Measurements from ENCODE around the gene MANBA.
"Not testable (repeated sequence)": the region's sequence is repeated elsewhere in the genome, so short reads cannot be mapped to it uniquely, and the experiment has no call there.

Gene MANBA

DNA sequence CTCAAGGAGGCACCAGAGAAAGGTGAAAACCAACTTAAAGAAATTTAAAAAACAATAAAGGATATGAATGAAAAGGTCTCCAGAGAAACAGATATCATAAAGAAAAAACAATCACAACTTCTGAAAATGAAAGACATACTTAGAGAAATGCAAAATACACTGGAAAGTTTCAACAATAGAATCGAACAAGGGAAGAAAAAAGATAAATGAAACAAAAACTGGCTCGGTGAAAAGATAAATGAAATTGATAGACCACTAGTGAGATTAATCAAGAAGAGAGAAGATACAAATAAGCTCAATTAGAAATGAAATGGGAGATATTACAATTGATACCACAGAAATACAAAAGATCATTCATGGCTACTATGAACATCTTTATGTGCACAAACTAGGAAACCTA is 22.0 kb downstream of the MANBA start:
- H3K4me1 Mint-ChIP-seq = peaks cover 37% of the 10 kb centered on the region

DNA sequence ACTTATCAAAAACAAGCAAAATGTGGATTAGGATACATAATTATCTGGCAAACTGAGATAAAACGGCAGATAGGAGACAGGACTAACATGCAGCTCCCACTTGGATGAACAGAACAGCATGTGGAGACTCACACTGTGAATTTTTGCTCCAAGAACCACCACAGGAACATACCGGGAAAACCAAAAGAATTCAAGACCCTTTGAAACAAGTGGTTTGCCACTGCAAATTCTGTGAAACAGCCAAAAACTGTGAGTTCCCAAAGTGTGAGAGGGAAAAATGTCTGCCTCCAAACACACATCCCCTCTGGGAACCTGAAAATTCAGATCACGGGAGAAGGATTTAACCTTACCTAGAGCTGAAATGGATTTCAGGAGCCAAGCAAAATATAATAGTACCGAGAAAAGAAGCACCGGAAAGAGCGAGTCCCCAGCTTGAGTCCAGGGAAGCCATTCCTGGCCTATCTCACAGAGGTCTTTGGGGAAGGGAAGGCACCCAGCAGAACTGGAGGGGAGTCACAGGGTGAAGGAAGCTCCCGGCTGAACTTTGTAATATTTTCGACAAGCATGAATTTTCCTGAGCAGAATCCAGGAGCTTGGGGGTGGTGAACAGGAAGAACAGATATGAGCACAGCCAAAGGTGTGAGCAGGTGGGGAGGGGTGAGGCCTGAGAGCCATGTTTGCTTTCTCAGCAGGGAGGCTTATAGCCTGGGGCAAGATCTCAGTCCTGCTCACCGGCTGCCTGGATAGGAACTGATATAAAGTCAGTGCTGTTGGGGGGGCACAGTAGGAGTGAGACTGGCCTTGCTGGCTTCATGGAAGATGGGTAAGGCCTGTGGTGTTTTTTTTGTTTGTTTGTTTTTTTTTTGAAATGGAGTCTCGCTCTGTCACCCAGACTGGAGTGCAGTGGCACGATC is 23.9 kb downstream of the MANBA start:
- peaks cover 35% of the 10 kb centered on the region for H3K36me3 Mint-ChIP-seq
- peaks cover 26% of the 10 kb centered on the region for H3K9me3 Mint-ChIP-seq
- no peak overlapping the region for H3K4me3 Mint-ChIP-seq
- H3K27me3 Mint-ChIP-seq = no peaks in the 10 kb centered on the region
- H3K27ac Mint-ChIP-seq = no peak overlapping the region
- peaks cover 37% of the 10 kb centered on the region for H3K4me1 Mint-ChIP-seq

More for the DNA sequence above, 22.0 kb downstream of the MANBA start:
- not testable (repeated sequence) for H3K27me3 Mint-ChIP-seq, H3K27ac Mint-ChIP-seq, H3K4me3 Mint-ChIP-seq
- peaks cover 17% of the 10 kb centered on the region for H3K9me3 Mint-ChIP-seq
- peaks cover 32% of the 10 kb centered on the region for H3K36me3 Mint-ChIP-seq

DNA sequence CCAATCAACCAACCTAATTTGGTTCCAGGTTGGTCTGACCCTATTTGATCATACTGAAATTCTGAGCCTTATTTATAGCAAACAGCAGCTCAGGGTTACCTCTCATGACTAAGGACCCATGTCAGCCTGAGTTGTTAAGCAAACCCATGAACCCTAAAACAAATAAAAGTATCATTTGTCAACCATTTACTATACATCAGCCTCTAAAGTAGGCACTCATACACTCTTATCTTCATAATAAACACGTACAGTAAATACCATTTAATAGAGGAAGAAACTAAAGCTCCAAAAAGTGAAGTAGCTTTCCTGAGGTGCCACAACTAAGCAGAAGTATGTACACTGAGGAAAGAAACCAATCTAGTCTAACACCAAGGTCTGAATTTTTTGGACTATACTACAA is 25.2 kb downstream of the MANBA start:
- no peak overlapping the region for H3K27ac Mint-ChIP-seq
- no peaks in the 10 kb centered on the region for H3K27me3 Mint-ChIP-seq
- peaks cover 26% of the 10 kb centered on the region for H3K9me3 Mint-ChIP-seq
- peaks cover 39% of the 10 kb centered on the region for H3K36me3 Mint-ChIP-seq
- no peak overlapping the region for H3K4me3 Mint-ChIP-seq
- H3K4me1 Mint-ChIP-seq = peaks cover 33% of the 10 kb centered on the region

DNA sequence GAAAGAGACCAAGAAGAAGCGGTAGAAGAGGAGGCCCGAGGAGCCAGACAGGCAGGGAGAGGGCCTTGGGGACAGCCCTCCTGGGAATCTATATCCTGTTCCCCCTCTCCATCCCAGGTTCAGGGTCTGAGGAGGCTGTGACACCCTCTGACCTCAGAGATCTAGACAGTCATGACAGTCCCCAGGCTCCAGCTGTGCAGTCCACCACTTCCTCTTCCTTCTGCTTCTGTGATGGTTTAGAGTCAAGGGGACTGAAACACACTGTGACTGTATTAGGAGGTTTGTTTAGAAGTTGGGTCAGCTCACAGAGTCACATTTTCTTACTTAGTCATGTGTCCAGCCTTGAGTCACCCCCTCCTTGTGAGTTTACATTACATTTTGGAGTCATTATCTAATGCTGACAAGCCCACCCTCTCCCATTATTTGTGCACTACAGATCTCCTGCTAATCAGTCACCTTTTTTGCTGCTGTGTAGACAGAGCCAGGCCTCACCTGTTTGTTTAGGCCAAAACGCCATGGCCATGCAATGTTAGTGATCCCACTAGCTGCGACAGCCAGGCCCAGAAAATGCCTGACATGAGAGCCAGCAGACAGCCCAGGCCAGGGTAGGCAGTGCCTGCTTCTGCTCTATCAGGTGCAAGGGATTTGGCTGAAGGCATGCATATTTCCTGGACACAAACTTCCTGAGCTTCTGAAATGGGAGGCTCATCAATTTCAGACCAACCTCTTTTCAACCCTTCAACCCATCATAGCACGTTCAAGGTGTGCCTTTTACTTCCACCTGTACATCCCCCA is 26.0 kb downstream of the MANBA start:
- Mint-ChIP-seq H3K4me1 (peaks cover 33% of the 10 kb centered on the region), H3K27me3 (no peaks in the 10 kb centered on the region), H3K4me3 (no peak overlapping the region), H3K36me3 (peaks cover 41% of the 10 kb centered on the region), H3K9me3 (peaks cover 25% of the 10 kb centered on the region), H3K27ac (no peak overlapping the region)

DNA sequence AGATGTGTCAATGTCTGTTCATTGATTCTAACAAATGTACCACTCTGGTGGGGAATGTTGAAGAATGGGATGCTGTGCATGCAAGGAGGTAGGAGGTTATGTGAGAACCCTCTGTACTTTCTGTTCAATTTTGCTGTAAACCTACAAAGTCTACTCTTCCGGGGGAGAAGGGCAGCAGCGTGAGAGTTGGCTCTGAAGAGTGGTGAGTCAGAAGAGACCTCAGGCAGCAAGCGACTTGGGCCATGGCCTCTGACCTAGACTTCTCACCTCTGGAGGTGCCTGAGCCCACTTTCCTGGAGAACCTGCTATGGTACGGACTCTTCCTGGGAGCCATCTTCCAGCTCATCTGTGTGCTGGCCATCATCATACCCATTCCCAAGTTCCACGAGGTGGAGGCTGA is 26.7 kb downstream of the MANBA start:
- Mint-ChIP-seq H3K36me3 (peaks cover 44% of the 10 kb centered on the region), H3K4me3 (no peak overlapping the region)

DNA sequence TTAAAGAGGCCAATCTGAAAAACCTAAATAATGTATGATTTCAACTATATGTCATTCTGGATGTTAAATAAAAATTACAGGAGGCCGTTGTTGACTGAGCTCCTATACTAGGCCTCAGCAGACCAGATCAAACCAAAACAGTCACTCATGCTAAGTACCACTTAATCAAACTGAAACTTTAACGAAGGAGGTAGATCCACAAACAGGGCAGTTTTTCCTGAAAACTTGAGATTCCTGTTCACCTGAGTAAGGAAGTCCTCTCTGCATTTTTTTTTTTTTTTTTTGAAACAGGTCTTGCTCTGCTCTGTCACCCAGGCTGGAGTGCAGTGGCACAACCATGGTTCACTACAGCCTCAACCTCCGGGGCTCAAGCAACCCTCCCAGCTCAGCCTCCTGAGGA is 27.7 kb downstream of the MANBA start:
- Mint-ChIP-seq H3K27ac (no peak overlapping the region), H3K9me3 (peaks cover 13% of the 10 kb centered on the region), H3K4me3 (no peak overlapping the region), H3K27me3 (no peaks in the 10 kb centered on the region), H3K36me3 (peaks cover 40% of the 10 kb centered on the region), H3K4me1 (peaks cover 33% of the 10 kb centered on the region)

More for the DNA sequence above, 26.7 kb downstream of the MANBA start:
- Mint-ChIP-seq H3K27me3 (no peaks in the 10 kb centered on the region), H3K27ac (no peak overlapping the region), H3K4me1 (peaks cover 39% of the 10 kb centered on the region), H3K9me3 (peaks cover 18% of the 10 kb centered on the region)

DNA sequence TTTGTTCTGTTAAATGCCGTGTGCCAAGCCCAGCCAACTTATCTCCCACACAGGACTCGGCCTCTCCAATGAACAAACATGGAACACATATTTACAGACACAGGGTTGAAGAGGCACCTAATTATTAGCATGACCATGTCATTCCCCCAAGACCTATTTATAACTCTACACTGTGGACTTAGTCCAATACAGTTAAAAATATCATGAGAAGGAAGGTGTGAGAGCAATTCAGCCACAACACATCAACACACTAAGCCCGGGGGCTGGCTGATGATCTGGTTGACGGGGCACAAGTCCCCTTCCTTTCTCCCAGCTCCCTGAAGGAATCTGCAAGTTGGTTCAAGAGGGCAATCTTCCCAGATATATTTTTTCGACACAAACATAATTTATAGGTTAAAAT is 28.1 kb downstream of the MANBA start:
- Mint-ChIP-seq H3K4me1 (peaks cover 33% of the 10 kb centered on the region), H3K27ac (no peak overlapping the region), H3K27me3 (no peaks in the 10 kb centered on the region)

DNA sequence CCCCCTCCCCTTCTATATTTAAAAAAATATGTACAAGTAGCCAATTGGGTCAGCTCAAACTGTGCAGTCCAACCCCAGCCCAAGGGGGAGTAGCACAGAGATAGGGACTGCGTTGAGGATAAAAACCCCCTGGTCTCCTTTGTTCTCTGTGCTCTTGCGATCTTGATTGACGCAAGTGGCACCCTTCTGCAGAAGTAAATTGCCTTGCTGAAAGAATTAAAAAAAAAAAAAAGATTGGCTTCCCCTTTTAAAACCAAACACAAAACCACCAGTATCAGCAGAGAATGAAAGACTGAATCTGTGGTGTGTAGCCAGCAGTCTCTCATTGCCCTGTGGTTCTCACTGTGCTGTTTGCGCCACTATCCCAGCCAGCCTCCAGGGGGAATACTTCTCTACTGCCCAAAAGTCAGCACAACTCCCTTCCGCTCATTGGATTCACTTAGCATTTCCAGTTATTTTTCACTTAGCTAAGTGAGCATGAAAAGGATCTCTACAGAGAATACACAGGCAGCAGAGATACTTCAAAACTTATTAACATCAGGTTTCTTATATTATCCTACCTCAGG is 29.7 kb downstream of the MANBA start:
- Mint-ChIP-seq H3K4me1 (peaks cover 26% of the 10 kb centered on the region), H3K9me3 (peaks cover 13% of the 10 kb centered on the region), H3K27ac (no peak overlapping the region), H3K27me3 (no peaks in the 10 kb centered on the region), H3K36me3 (peaks cover 43% of the 10 kb centered on the region), H3K4me3 (no peak overlapping the region)

More for the DNA sequence above, 28.1 kb downstream of the MANBA start:
- no peak overlapping the region for H3K4me3 Mint-ChIP-seq
- peaks cover 13% of the 10 kb centered on the region for H3K9me3 Mint-ChIP-seq
- H3K36me3 Mint-ChIP-seq = peaks cover 40% of the 10 kb centered on the region

DNA sequence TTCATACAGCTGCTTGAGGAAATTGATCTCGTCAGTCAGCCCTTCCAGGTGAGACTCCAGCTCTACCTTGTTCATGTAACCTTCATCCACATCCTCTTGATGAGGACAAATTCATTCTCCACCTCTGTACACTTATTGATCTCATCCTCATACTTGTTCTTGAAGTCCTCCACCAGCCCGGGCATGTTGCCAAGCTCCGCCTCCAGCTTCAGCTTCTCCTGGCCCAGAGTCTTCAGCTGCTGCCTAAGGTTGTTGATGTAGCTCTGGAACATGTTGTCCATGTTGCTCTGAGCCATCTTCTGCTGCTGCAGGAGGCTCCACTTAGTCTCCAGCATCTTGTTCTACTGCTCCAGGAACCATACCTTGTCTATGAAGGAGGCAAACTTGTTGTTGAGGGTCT is 31.3 kb downstream of the MANBA start:
- H3K27ac Mint-ChIP-seq, H3K27me3 Mint-ChIP-seq, H3K4me3 Mint-ChIP-seq: not testable (repeated sequence)
- H3K4me1 Mint-ChIP-seq = peaks cover 12% of the 10 kb centered on the region
- H3K36me3 Mint-ChIP-seq = peaks cover 47% of the 10 kb centered on the region
- peaks cover 13% of the 10 kb centered on the region for H3K9me3 Mint-ChIP-seq

DNA sequence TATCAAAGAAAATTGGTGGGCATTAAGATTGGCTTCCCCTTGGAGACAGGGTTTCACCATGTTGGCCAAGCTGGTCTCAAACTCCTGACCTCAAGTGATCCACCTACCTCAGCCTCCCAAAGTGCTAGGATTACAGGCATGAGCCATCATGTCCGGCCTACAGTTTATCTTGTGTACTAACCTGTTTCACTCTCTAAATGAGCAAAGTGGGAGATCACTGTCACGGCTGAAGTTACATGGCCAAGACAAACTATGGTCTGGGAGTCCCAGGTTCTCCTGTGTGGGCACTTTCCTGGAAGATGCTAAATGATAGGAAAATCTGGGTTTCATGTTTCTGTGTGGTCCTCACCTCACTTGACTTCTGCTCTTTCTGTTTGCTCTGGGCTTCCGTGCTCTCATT is 33.8 kb downstream of the MANBA start:
- not testable (repeated sequence) for H3K27ac Mint-ChIP-seq, H3K9me3 Mint-ChIP-seq, H3K4me1 Mint-ChIP-seq, H3K27me3 Mint-ChIP-seq, H3K4me3 Mint-ChIP-seq
- H3K36me3 Mint-ChIP-seq = peaks cover 39% of the 10 kb centered on the region

DNA sequence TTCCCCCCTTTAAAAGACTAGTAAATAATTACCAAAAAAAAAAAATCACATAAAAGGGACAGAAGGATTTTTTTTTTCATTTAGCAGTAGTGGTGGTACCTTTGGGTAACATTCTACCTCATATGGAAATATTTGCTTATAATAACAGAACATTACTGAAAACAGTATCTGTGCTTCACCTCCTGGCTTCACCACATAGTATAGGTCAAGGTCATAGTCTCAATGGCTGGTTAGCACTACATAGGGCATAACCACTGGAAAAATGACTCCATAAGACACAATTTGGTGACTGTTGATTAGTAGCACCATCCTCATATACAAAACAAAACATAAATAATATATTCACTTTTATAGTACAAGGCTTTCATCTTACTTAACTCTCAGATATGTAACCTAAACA is 34.7 kb downstream of the MANBA start:
- no peaks in the 10 kb centered on the region for H3K9me3 Mint-ChIP-seq
- H3K27ac Mint-ChIP-seq = no peak overlapping the region
- peaks cover 38% of the 10 kb centered on the region for H3K36me3 Mint-ChIP-seq
- no peaks in the 10 kb centered on the region for H3K27me3 Mint-ChIP-seq
- peaks cover 8% of the 10 kb centered on the region for H3K4me1 Mint-ChIP-seq
- no peak overlapping the region for H3K4me3 Mint-ChIP-seq

DNA sequence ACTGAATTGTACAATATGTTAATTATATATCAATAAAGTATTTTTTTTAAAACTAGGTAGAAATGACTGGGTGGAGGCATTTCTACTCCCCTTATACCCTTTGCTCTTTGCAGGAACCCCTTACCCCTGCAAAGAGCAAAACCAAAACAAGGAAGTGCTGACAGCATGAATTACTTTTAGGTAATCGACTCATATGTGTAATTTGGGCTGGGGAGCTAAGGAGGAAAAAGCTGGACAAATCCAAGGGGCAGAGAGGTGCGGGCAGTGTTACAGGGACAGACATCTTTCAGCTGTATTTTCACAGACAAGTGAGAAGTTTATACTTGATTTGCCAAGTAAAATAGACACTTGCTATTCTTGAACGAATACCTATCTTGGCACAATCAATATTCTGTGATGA is 35.5 kb downstream of the MANBA start:
- Mint-ChIP-seq H3K27me3 (no peaks in the 10 kb centered on the region), H3K27ac (no peak overlapping the region), H3K4me1 (peaks cover 8% of the 10 kb centered on the region), H3K36me3 (peaks cover 33% of the 10 kb centered on the region), H3K9me3 (no peaks in the 10 kb centered on the region), H3K4me3 (no peak overlapping the region)

DNA sequence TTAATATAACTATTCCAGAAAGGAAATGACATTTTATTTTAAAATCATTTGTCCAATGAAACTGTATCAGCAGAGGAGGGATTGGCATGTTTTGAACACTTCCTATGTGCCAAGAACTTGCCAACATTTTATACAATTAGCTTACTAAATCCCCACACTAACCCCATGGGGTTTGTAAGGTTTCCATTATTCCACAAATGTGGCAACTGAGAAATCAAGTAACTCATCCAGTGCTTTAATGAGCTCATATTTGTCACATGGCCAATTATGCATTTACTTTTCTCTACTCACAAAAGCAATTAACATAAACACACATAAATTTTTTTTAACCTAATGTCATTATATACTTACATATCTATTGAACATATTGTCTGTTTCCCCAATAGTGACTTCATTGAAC is 37.3 kb downstream of the MANBA start:
- no peaks in the 10 kb centered on the region for H3K9me3 Mint-ChIP-seq
- peak overlapping the region; percentile 55 for H3K27ac Mint-ChIP-seq
- H3K4me3 Mint-ChIP-seq = no peak overlapping the region
- H3K36me3 Mint-ChIP-seq = peaks cover 25% of the 10 kb centered on the region
- H3K27me3 Mint-ChIP-seq = no peaks in the 10 kb centered on the region
- no peaks in the 10 kb centered on the region for H3K4me1 Mint-ChIP-seq

DNA sequence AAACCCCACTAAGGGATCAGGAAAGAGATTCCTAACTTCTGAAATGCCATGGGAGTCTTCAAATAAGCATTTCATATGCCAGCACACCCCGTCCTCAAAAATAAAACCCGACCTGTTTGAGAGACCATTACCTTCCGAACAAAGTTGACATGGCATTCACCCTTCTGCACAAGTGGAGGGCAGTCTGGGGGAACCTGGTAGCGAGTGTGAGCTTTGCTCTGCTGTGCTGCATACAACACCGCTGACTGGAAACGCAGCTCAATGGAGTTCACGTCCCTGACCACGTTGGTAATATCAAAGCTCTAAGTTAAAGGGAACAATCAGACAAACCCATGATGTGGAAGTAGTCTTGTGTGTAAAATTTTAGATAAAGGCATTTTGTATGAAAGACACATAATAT is 38.0 kb downstream of the MANBA start:
- H3K27ac Mint-ChIP-seq = no peak overlapping the region

DNA sequence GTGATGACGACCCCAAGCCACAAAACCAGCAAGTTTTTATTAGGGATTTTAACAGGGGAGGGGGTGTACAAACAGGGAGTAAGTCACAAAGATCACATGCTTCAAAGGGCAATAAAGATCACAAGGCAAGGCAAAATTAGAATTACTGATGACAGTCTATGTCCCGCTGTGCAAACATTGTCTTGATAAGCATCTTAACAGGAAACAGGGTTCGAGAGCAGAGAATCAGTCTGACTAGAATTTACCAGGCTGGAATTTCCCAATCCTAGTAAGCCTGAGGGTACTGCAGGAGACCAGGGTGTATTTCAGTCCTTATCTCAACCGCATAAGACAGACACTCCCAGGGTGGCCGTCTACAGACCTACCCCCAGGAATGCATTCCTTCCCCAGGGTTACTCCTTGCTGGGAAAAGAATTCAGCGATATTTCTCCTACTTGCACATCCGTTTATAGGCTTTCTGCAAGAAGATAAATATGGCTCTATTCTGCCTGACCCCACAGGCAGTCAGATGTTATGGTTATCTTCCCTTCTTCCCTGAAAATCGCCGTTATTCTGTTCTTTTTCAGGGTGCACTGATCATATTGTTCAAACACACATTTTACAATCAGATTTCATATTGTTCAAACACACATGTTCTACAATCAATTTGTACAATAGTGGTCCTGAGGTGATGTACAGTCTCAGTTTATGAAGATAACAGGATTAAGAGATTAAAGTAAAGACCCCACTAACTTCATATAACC is 41.8 kb downstream of the MANBA start:
- not testable (repeated sequence) for H3K9me3 Mint-ChIP-seq, H3K27me3 Mint-ChIP-seq, H3K4me1 Mint-ChIP-seq, H3K4me3 Mint-ChIP-seq, H3K27ac Mint-ChIP-seq
- H3K36me3 Mint-ChIP-seq = peaks cover 26% of the 10 kb centered on the region

More for the DNA sequence above, 38.0 kb downstream of the MANBA start:
- Mint-ChIP-seq H3K4me1 (no peaks in the 10 kb centered on the region), H3K36me3 (peaks cover 32% of the 10 kb centered on the region), H3K4me3 (no peak overlapping the region), H3K9me3 (no peaks in the 10 kb centered on the region), H3K27me3 (no peaks in the 10 kb centered on the region)

All from activated naive CD4-positive, alpha-beta T cell treated with anti-CD3 and anti-CD28 coated beads, Interleukin-2, amount 50 U/mL, for 24 hours (primary cell).